NCI-H2107 treated with DMSO at 0.1 percent for 48 hours (cell line): Measurements from ENCODE around the gene TCEANC.
"Not testable (repeated sequence)": the region's sequence is repeated elsewhere in the genome, so short reads cannot be mapped to it uniquely, and the experiment has no call there.

ENCODE experiments used
- DNase-seq: peaks from one replicate; lab custom pipeline; 2025; ENCODE audit not compliant: unreplicated experiment; lab: John Stamatoyannopoulos, UW

The TCEANC gene

GRCh38 chrX:13654116-13654515 lies 1.2 kb downstream of the TCEANC start:
- no peak for DNase-seq

- DNase-seq: peak; percentile 7
These were observed 2.7 kb downstream of the TCEANC start for GRCh38 chrX:13655674-13656073.

- peak; percentile 56 for DNase-seq
These were observed 5.7 kb downstream of the TCEANC start for GRCh38 chrX:13658602-13659001.

GRCh38 chrX:13659063-13659462 lies 6.1 kb downstream of the TCEANC start:
- DNase-seq: no peak

- no peak for DNase-seq
These were observed 8.9 kb downstream of the TCEANC start for GRCh38 chrX:13661735-13662288.

GRCh38 chrX:13662355-13662791 lies 9.4 kb downstream of the TCEANC start:
- DNase-seq: no peak

- no peak for DNase-seq
These were observed 11.1 kb downstream of the TCEANC start for GRCh38 chrX:13664020-13664419.

- DNase-seq: no peak
These were observed 13.9 kb downstream of the TCEANC start for GRCh38 chrX:13666836-13667235.

GRCh38 chrX:13667919-13668318 lies 15.0 kb downstream of the TCEANC start:
- DNase-seq: no peak

GRCh38 chrX:13669246-13669737 lies 16.4 kb downstream of the TCEANC start:
- peak; percentile 59 for DNase-seq

- DNase-seq: not testable (repeated sequence)
These were observed 16.8 kb downstream of the TCEANC start for GRCh38 chrX:13669755-13670154.

- no peak for DNase-seq
These were observed 17.3 kb downstream of the TCEANC start for GRCh38 chrX:13670197-13670596.

GRCh38 chrX:13673016-13673415 lies 20.1 kb downstream of the TCEANC start:
- no peak for DNase-seq

GRCh38 chrX:13676885-13677284 lies 23.9 kb downstream of the TCEANC start:
- no peak for DNase-seq

- DNase-seq: not testable (repeated sequence)
These were observed 26.8 kb downstream of the TCEANC start for GRCh38 chrX:13679700-13680099.

GRCh38 chrX:13681595-13681994 lies 28.7 kb downstream of the TCEANC start:
- DNase-seq: no peak

GRCh38 chrX:13684361-13684760 lies 31.4 kb downstream of the TCEANC start:
- DNase-seq: no peak

- no peak for DNase-seq
These were observed 32.3 kb downstream of the TCEANC start for GRCh38 chrX:13685126-13685763.

- no peak for DNase-seq
These were observed 34.3 kb downstream of the TCEANC start for GRCh38 chrX:13687203-13687602.

- peak; percentile 32 for DNase-seq
These were observed 35.5 kb downstream of the TCEANC start for GRCh38 chrX:13688384-13688957.

- peak; percentile 64 for DNase-seq
These were observed 36.2 kb downstream of the TCEANC start, which contains the start of gene RAB9A for GRCh38 chrX:13688958-13689740. RAB9A (plus strand) TSS chrX:13689128; CDS start chrX:13708747, 19,619 bp downstream.
